Activated T-cell treated with anti-CD3 and anti-CD28 coated beads for 1 hour (primary cell): ENCODE results near the gene FMN1.

ENCODE experiments used
- DNase-seq: peaks from one replicate; pipeline ENCODE4 v3.0.0-alpha.2; 2020; ENCODE audit warnings: low read depth

Gene FMN1

GRCh38 chr15:33194704-33195670 is at the start of gene FMN1:
TSS of gene FMN1 (minus strand) at chr15:33194714. CDS start at chr15:33154914, 39,800 bp downstream.
- DNase-seq: peak; percentile 87

GRCh38 chr15:33243869-33244268 is 49.4 kb upstream of the FMN1 start:
- no peak for DNase-seq

- DNase-seq: no peak
Observed at GRCh38 chr15:33243393-33243792, 48.9 kb upstream of the FMN1 start.

- no peak for DNase-seq
Observed at GRCh38 chr15:33242669-33243191, 48.2 kb upstream of the FMN1 start.

- DNase-seq: no peak
Observed at GRCh38 chr15:33242165-33242564, 47.7 kb upstream of the FMN1 start.

- DNase-seq: no peak
Observed at GRCh38 chr15:33236841-33237509, 42.5 kb upstream of the FMN1 start.

- DNase-seq: no peak
Observed at GRCh38 chr15:33234020-33234461, 39.5 kb upstream of the FMN1 start.

GRCh38 chr15:33226559-33227181 is 32.2 kb upstream of the FMN1 start:
- DNase-seq: peak; percentile 44

- no peak for DNase-seq
Observed at GRCh38 chr15:33218071-33218491, 23.6 kb upstream of the FMN1 start.

- no peak for DNase-seq
Observed at GRCh38 chr15:33215941-33216872, 21.7 kb upstream of the FMN1 start.

- DNase-seq: no peak
Observed at GRCh38 chr15:33211176-33211808, 16.8 kb upstream of the FMN1 start.

- DNase-seq: no peak
Observed at GRCh38 chr15:33209575-33210481, 15.3 kb upstream of the FMN1 start.

GRCh38 chr15:33207646-33208045 is 13.1 kb upstream of the FMN1 start:
- no peak for DNase-seq

GRCh38 chr15:33206366-33206765 is 11.9 kb upstream of the FMN1 start:
- DNase-seq: no peak

- DNase-seq: no peak
Observed at GRCh38 chr15:33204926-33205325, 10.4 kb upstream of the FMN1 start.

GRCh38 chr15:33204087-33204486 is 9.6 kb upstream of the FMN1 start:
- DNase-seq: no peak

- DNase-seq: peak; percentile 24
Observed at GRCh38 chr15:33201491-33202231, 7.1 kb upstream of the FMN1 start.

- no peak for DNase-seq
Observed at GRCh38 chr15:33200903-33201302, 6.4 kb upstream of the FMN1 start.

- DNase-seq: no peak
Observed at GRCh38 chr15:33200444-33200843, 5.9 kb upstream of the FMN1 start.
